ENCODE measurements around the gene ILF3.

DNA sequence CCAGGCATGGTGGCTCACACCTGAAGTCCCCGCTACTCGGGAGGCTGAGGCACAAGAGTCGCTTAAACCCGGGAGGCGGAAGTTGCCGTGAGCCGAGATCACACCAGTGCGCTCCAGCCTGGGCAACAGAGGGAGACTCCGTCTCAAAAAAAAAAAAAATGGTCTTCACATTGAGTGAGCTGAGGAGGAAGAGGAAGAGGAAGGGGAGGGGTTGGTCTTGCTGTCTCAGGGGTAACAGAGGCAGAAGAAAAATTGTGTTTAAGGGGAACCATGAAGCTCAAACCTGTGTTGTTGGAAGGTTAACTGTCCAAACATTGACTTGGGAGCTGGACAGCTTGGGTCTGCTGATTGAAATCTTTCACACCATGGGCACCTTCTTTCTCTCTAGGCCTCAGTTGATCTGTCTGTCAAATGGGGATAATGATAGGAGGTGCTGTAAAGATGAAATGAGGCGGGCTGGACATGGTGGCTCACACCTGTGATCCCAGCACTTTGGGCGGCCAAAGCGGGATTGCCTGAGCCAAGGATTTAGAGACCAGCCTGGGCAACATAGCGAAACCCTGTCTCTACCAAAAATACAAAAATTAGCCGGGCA lies 38.6 kb upstream of the ILF3 start:
- TF ChIP-seq DPF2 (IDR thresholded peaks at IDR 0.05), result no peak
- no peak for TF ChIP-seq BMI1 (IDR thresholded peaks at IDR 0.05; ENCODE audit: borderline replicate concordance)
- no peak for TF ChIP-seq IKZF1 (conservative IDR thresholded peaks at IDR 0.05)
- TF ChIP-seq POLR2A (IDR thresholded peaks at IDR 0.05; ENCODE audit: low read depth, low read length), result no peak
- no peak for TF ChIP-seq ESRRA (IDR thresholded peaks at IDR 0.05; ENCODE audit: low read length)
- no peak for TF ChIP-seq JUND (IDR thresholded peaks at IDR 0.05; ENCODE audit: low read depth, low read length)
- no peak for TF ChIP-seq RBBP5 (conservative IDR thresholded peaks at IDR 0.05)
- no peak for TF ChIP-seq FOXK2 (IDR thresholded peaks at IDR 0.05)
- no peak for TF ChIP-seq JUNB (IDR thresholded peaks at IDR 0.05)
- TF ChIP-seq SIN3A (IDR thresholded peaks at IDR 0.05; ENCODE audit: low read depth, low read length), result no peak
- TF ChIP-seq, protein P1, sequence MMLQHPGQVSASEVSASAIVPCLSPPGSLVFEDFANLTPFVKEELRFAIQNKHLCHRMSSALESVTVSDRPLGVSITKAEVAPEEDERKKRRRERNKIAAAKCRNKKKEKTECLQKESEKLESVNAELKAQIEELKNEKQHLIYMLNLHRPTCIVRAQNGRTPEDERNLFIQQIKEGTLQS (IDR thresholded peaks at IDR 0.05; ENCODE audit: borderline replicate concordance, extremely low read depth, low read depth, low read length), result no peak
- TF ChIP-seq, protein P2, sequence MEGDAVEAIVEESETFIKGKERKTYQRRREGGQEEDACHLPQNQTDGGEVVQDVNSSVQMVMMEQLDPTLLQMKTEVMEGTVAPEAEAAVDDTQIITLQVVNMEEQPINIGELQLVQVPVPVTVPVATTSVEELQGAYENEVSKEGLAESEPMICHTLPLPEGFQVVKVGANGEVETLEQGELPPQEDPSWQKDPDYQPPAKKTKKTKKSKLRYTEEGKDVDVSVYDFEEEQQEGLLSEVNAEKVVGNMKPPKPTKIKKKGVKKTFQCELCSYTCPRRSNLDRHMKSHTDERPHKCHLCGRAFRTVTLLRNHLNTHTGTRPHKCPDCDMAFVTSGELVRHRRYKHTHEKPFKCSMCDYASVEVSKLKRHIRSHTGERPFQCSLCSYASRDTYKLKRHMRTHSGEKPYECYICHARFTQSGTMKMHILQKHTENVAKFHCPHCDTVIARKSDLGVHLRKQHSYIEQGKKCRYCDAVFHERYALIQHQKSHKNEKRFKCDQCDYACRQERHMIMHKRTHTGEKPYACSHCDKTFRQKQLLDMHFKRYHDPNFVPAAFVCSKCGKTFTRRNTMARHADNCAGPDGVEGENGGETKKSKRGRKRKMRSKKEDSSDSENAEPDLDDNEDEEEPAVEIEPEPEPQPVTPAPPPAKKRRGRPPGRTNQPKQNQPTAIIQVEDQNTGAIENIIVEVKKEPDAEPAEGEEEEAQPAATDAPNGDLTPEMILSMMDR (IDR thresholded peaks at IDR 0.05 in 2 of 3, conservative IDR thresholded peaks at IDR 0.05 in 1 of 3; ENCODE audit: control insufficient read depth in 2 of 3, extremely low read depth in 1 of 3, insufficient read depth in 1 of 3, low read depth in 3 of 3, low read length in 3 of 3), result no peak
